H1 (cell line): ENCODE results near the gene RBM20. TPM values are rescaled to one million over a fixed set of nuclear protein-coding genes. Genes with fewer than 3 reads are reported as not detected.

ENCODE experiments used
- CTCF ChIA-PET: fragments of 300-600 bp; sonication (Branson Sonifier 250); formaldehyde crosslinking; loops from one replicate; lab custom pipeline; 2021; ENCODE audit not compliant: partially characterized antibody; lab: Charles Lee
- POLR2A ChIA-PET: fragments of 300-600 bp; sonication (Branson Sonifier 250); formaldehyde crosslinking; loops from one replicate; lab custom pipeline; 2021; ENCODE audit warnings: inconsistent platforms; ENCODE audit not compliant: partially characterized antibody; lab: Charles Lee
- DNase-seq, 2 experiments: peaks; one replicate each; pipeline versions ENCODE4 v3.0.0 to v3.0.0-alpha.2; 2010 to 2022; ENCODE audit warnings: low spot score in 2 of 2, low read depth in 1 of 2, mixed read lengths in 1 of 2
- FAIRE-seq: peaks from 2 replicates; lab custom pipeline; 2011; peaks lifted over from hg19 to GRCh38; lab: Jason Lieb, UNC
- H2AFZ ChIP-seq: 2 replicates; pipeline ENCODE4 v1.8.1; 2012; ENCODE audit warnings: low read length, inconsistent platforms
- H2AK5ac ChIP-seq: 2 replicates; pipeline ENCODE4 v1.6.1; 2013; ENCODE audit warnings: low read depth, low read length
- H2BK120ac ChIP-seq: replicated peaks from 2 replicates; pipeline ENCODE3; 2013; ENCODE audit warnings: low read depth, low read length, inconsistent platforms
- H2BK12ac ChIP-seq: 2 replicates; pipeline ENCODE4 v1.6.1; 2013; ENCODE audit warnings: low read depth, low read length
- H2BK15ac ChIP-seq: 2 replicates; pipeline ENCODE4 v1.6.1; 2013; ENCODE audit warnings: low read length
- H2BK20ac ChIP-seq: 2 replicates; pipeline ENCODE4 v1.6.1; 2013; ENCODE audit warnings: low read length
- H2BK5ac ChIP-seq: 2 replicates; pipeline ENCODE4 v1.6.1; 2013; ENCODE audit warnings: low read depth, low read length
- H3K14ac ChIP-seq: 2 replicates; pipeline ENCODE4 v1.6.1; 2013; ENCODE audit warnings: inconsistent platforms; ENCODE audit not compliant: insufficient read length
- H3K18ac ChIP-seq: 2 replicates; pipeline ENCODE4 v1.6.1; 2013; ENCODE audit warnings: low read length; ENCODE audit errors: extremely low read depth
- H3K23ac ChIP-seq: 2 replicates; pipeline ENCODE4 v1.6.1; 2013; ENCODE audit warnings: inconsistent platforms; ENCODE audit not compliant: insufficient read length
- H3K23me2 ChIP-seq: 2 replicates; pipeline ENCODE4 v1.6.1; 2013; ENCODE audit warnings: low read depth, low read length
- H3K27ac ChIP-seq: 2 replicates; pipeline ENCODE4 v1.6.1; 2011; ENCODE audit warnings: low read depth, low read length, inconsistent platforms
- H3K27me3 ChIP-seq, 4 experiments: replicated peaks in 1 of 4; 1 replicate in 1 of 4; 2 replicates in 3 of 4; pipeline versions ENCODE4 v1.6.1 to v1.8.1; 2011 to 2013; ENCODE audit warnings: low read length in 3 of 4, mild to moderate bottlenecking in 3 of 4, inconsistent platforms in 2 of 4, mixed read lengths in 2 of 4, moderate library complexity in 1 of 4; ENCODE audit not compliant: control insufficient read depth in 3 of 4, insufficient read depth in 3 of 4; ENCODE audit errors: extremely low read depth in 1 of 4
- H3K36me3 ChIP-seq, 4 experiments: 2 replicates each; pipeline versions ENCODE4 v1.6.1 to v1.8.1; 2011 to 2013; ENCODE audit warnings: mild to moderate bottlenecking in 4 of 4, low read length in 3 of 4, moderate library complexity in 2 of 4, control low read depth in 1 of 4, inconsistent platforms in 1 of 4; ENCODE audit not compliant: insufficient read depth in 4 of 4, control insufficient read depth in 2 of 4
- H3K4ac ChIP-seq: replicated peaks from 2 replicates; pipeline ENCODE3; 2013; ENCODE audit warnings: low read length, low read depth, mixed read lengths, inconsistent platforms; ENCODE audit not compliant: insufficient read length
- H3K4me1 ChIP-seq, 4 experiments: replicated peaks in 1 of 4; 1 replicate in 1 of 4; 2 replicates in 3 of 4; pipeline versions ENCODE4 v1.6.1 to v1.8.1; 2011 to 2013; ENCODE audit warnings: low read length in 3 of 4, inconsistent platforms in 2 of 4, mixed read lengths in 1 of 4; ENCODE audit not compliant: insufficient read depth in 4 of 4, control insufficient read depth in 3 of 4
- H3K4me2 ChIP-seq, 2 experiments: 2 replicates each; pipeline versions ENCODE4 v1.6.1 to v1.8.1; 2011 to 2013; ENCODE audit warnings: low read depth in 2 of 2, low read length in 2 of 2, control low read depth in 1 of 2, inconsistent platforms in 1 of 2, mild to moderate bottlenecking in 1 of 2; ENCODE audit not compliant: insufficient read depth in 1 of 2
- H3K4me3 ChIP-seq, 4 experiments: fragments of 200-600, 300-600 bp in 1 of 4; sonication (generic), shearing (Covaris generic), sonication (Bioruptor Twin) in 1 of 4; 2 replicates each; pipeline versions ENCODE4 v1.5.1 to v1.8.1; 2011 to 2016; ENCODE audit warnings: low read length in 4 of 4, low read depth in 3 of 4, control low read depth in 2 of 4, inconsistent platforms in 2 of 4, mild to moderate bottlenecking in 2 of 4, mixed read lengths in 1 of 4, moderate library complexity in 1 of 4; ENCODE audit not compliant: insufficient read depth in 2 of 4; ENCODE audit errors: extremely low read depth in 1 of 4
- H3K56ac ChIP-seq: replicated peaks from 2 replicates; pipeline ENCODE3; 2013; ENCODE audit warnings: low read depth, mild to moderate bottlenecking, mixed read lengths, low read length, inconsistent platforms; ENCODE audit not compliant: insufficient read length
- H3K79me1 ChIP-seq: 2 replicates; pipeline ENCODE4 v1.6.1; 2013; ENCODE audit warnings: low read depth, low read length, control low read depth
- H3K79me2 ChIP-seq, 2 experiments: 2 replicates each; pipeline versions ENCODE4 v1.6.1 to v1.8.1; 2012 to 2013; ENCODE audit warnings: low read length in 2 of 2, mild to moderate bottlenecking in 2 of 2, inconsistent platforms in 1 of 2; ENCODE audit not compliant: insufficient read depth in 2 of 2, control insufficient read depth in 1 of 2
- H3K9ac ChIP-seq, 4 experiments: replicated peaks in 1 of 4; 1 replicate in 1 of 4; 2 replicates in 3 of 4; pipeline versions ENCODE4 v1.6.1 to v1.8.1; 2011 to 2013; ENCODE audit warnings: low read depth in 3 of 4, low read length in 3 of 4, control low read depth in 2 of 4, mild to moderate bottlenecking in 2 of 4, moderate library complexity in 2 of 4, inconsistent platforms in 1 of 4; ENCODE audit errors: extremely low read depth in 1 of 4
- H3K9me3 ChIP-seq, 2 experiments: 2 replicates each; pipeline versions ENCODE4 v1.6.1 to v1.8.1; 2012 to 2013; ENCODE audit warnings: mild to moderate bottlenecking in 2 of 2, moderate library complexity in 2 of 2, control low read depth in 1 of 2, inconsistent platforms in 1 of 2, low read depth in 1 of 2, low read length in 1 of 2, mixed read lengths in 1 of 2; ENCODE audit not compliant: insufficient read depth in 2 of 2
- H4K20me1 ChIP-seq, 2 experiments: replicated peaks in 1 of 2; 2 replicates each; pipeline versions ENCODE3 to v1.8.1; 2011 to 2013; ENCODE audit warnings: inconsistent platforms in 2 of 2, low read length in 2 of 2, mild to moderate bottlenecking in 1 of 2; ENCODE audit not compliant: insufficient read depth in 2 of 2, control insufficient read depth in 1 of 2
- H4K5ac ChIP-seq: 2 replicates; pipeline ENCODE4 v1.6.1; 2013; ENCODE audit warnings: low read length, low read depth, mixed read lengths, inconsistent platforms; ENCODE audit not compliant: insufficient read length
- H4K8ac ChIP-seq: 2 replicates; pipeline ENCODE4 v1.8.0; 2013; ENCODE audit warnings: mild to moderate bottlenecking, moderate library complexity, low read length, inconsistent platforms; ENCODE audit not compliant: insufficient read depth; ENCODE audit errors: extremely low read depth
- H4K91ac ChIP-seq: replicated peaks from 2 replicates; pipeline ENCODE3; 2013; ENCODE audit warnings: low read length, mixed read lengths, inconsistent platforms; ENCODE audit not compliant: insufficient read length
- CHD1 ChIP-seq: IDR thresholded peaks from 2 replicates; pipeline ENCODE4 v1.6.1; 2012; ENCODE audit warnings: low read depth, low read length, improper control_type of control experiment
- CHD2 ChIP-seq: IDR thresholded peaks from 2 replicates; pipeline ENCODE4 v1.6.1; 2012; ENCODE audit warnings: low read length, improper control_type of control experiment
- CREB1 ChIP-seq: IDR thresholded peaks from 2 replicates; pipeline ENCODE4 v1.6.1; 2012; ENCODE audit warnings: inconsistent platforms
- EP300 ChIP-seq, 2 experiments: IDR thresholded peaks; 1 replicate in 1 of 2; 2 replicates in 1 of 2; pipeline ENCODE4 v1.6.1; 2011 to 2012; ENCODE audit warnings: low read depth in 2 of 2, low read length in 2 of 2, mild to moderate bottlenecking in 2 of 2, borderline replicate concordance in 1 of 2, inconsistent platforms in 1 of 2, moderate library complexity in 1 of 2
- HDAC6 ChIP-seq: IDR thresholded peaks from one replicate; pipeline ENCODE4 v1.7.1; 2012; ENCODE audit warnings: low read depth, mild to moderate bottlenecking, inconsistent platforms, low read length, moderate library complexity
- JUN ChIP-seq: IDR thresholded peaks from 2 replicates; pipeline ENCODE4 v1.6.1; 2011; ENCODE audit warnings: low read depth, mild to moderate bottlenecking, improper control_type of control experiment, low read length
- KDM1A ChIP-seq: fragments of 200-600, 300-600 bp; sonication (generic); IDR thresholded peaks from 2 replicates; pipeline ENCODE4 v1.7.1; 2016; ENCODE audit warnings: mild to moderate bottlenecking, low read length, borderline replicate concordance
- KDM4A ChIP-seq: IDR thresholded peaks from one replicate; pipeline ENCODE4 v1.7.1; 2012; ENCODE audit warnings: low read depth, mild to moderate bottlenecking, moderate library complexity, low read length, inconsistent platforms; ENCODE audit not compliant: severe bottlenecking
- RNF2 ChIP-seq: fragments of 200-900, 300-1000 bp; sonication (generic); IDR thresholded peaks from 2 replicates; pipeline ENCODE4 v1.7.1; 2016; ENCODE audit warnings: borderline replicate concordance, low read depth, mild to moderate bottlenecking, antibody characterized with exemption, low read length; ENCODE audit not compliant: poor library complexity, severe bottlenecking; ENCODE audit errors: missing control alignments
- SIRT6 ChIP-seq: IDR thresholded peaks from one replicate; pipeline ENCODE4 v1.7.1; 2012; ENCODE audit warnings: low read length, inconsistent platforms
- TAF7 ChIP-seq: optimal IDR thresholded peaks from 2 replicates; pipeline ENCODE3; 2011; ENCODE audit warnings: low read depth, mild to moderate bottlenecking, inconsistent platforms, low read length, moderate library complexity, borderline replicate concordance
- TBP ChIP-seq: IDR thresholded peaks from 2 replicates; pipeline ENCODE4 v1.6.1; 2011; ENCODE audit warnings: low read depth, low read length, improper control_type of control experiment
- YY1 ChIP-seq: IDR thresholded peaks from 2 replicates; pipeline ENCODE4 v1.6.1; 2011; ENCODE audit warnings: low read depth, mild to moderate bottlenecking, low read length
- WGBS, 2 experiments: shearing (Covaris generic) in 1 of 2; methylation state at CpG; one replicate each; pipeline versions ENCODE4 v1.1.6 to v1.1.7; 2013 to 2015; ENCODE audit warnings: low lambda C conversion rate in 2 of 2, mixed read lengths in 2 of 2, inconsistent platforms in 1 of 2, low coverage in 1 of 2, missing lambda C conversion rate in 1 of 2; ENCODE audit not compliant: insufficient replicate concordance in 2 of 2, insufficient coverage in 1 of 2, insufficient read length in 1 of 2; ENCODE audit errors: extremely low coverage in 1 of 2, missing lambda C conversion rate in 1 of 2; 5-methylcytosine and 5-hydroxymethylcytosine counted together
- polyA plus RNA-seq, 7 experiments: library from polyadenylated mRNA; depleted of rRNA in 3 of 7; stranded (reverse) in 5 of 7; unstranded in 2 of 7; fragments of >200 nt in 5 of 7; fragments of 200-250 nt in 2 of 7; gene quantifications; 1 replicate in 5 of 7; 2 replicates in 1 of 7; 4 replicates in 1 of 7; pipeline versions ENCODE4 v1.2.1 to v1.2.3, GENCODE V29; 2011 to 2013; ENCODE audit warnings: missing spikeins in 2 of 7, mixed read lengths in 2 of 7
- total RNA-seq: library from RNA; stranded (reverse); fragmentation: NEBNext Ultra II Directional; extraction: Animal tissue kit (Norgen Biotek cat#: 25700); gene quantifications from 2 replicates; pipeline ENCODE4 v1.2.1, GENCODE V29; 2021
- TF ChIP-seq, protein P1 (sequence below): IDR thresholded peaks from 2 replicates; pipeline ENCODE4 v1.6.1; 2011; ENCODE audit warnings: low read depth, mild to moderate bottlenecking, low read length; ENCODE audit not compliant: insufficient read depth

RBM20 gene
- total and polyA plus RNA-seq, 2 of the 8 experiments (the other 6 are each of a cell fraction or from before 2014, with no cell fraction given), result 0.05 to 0.63 TPM

DNA sequence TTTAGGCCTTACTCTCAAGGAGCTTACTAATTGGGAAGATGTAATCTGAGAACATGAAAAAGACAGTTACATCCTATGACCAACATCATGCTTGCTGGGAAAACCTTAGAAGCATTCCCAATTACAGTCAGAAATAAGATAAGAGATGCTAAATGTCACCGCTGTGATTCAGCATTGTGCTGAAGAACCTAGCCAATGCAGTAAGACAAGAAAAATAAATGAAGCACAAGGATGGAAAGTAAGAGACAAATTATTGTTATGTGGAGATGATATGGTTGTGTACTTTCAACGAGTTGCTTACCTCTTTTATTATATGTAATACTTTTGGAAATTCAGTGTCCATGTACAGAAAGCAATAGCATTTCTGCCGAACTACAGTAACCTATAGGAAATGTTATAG lies 104.8 kb downstream of the RBM20 start:
- Histone ChIP-seq H2BK20ac (no peak overlapping the region), H3K9ac (no peak overlapping the region), H3K14ac (no peak overlapping the region), H3K23ac (no peak overlapping the region), H3K56ac (no peak overlapping the region), H3K4me3 (no peak overlapping the region), H3K79me1 (no peaks in the 10 kb centered on the region), H3K23me2 (no peaks in the 10 kb centered on the region), H2AFZ (no peak overlapping the region), H3K36me3 (no peaks in the 10 kb centered on the region), H3K18ac (no peak overlapping the region), H4K8ac (no peak overlapping the region), H2AK5ac (no peak overlapping the region), H2BK120ac (no peak overlapping the region), H3K27ac (no peak overlapping the region), H3K4me1 (no peaks in the 10 kb centered on the region), H4K91ac (no peak overlapping the region), H3K27me3 (no peaks in the 10 kb centered on the region), H2BK12ac (no peak overlapping the region), H4K20me1 (peaks cover 0 to 2% of the 10 kb centered on the region in 2 experiments), H3K9me3 (peaks cover 2 to 5% of the 10 kb centered on the region in 2 experiments; a peak in 3 of 4 replicates), H3K79me2 (no peaks in the 10 kb centered on the region), H4K5ac (no peak overlapping the region), H3K4ac (no peak overlapping the region), H3K4me2 (no peak overlapping the region), H2BK15ac (no peak overlapping the region), H2BK5ac (no peak overlapping the region)
- no peak for FAIRE-seq
- POLR2A ChIA-PET, result no interaction called here
- WGBS, 2 experiments, result 93% methylated on average over 3 of the region's 3 CpGs; no CpG with 5 or more reads in 1 of the 2 experiments
- no peak for DNase-seq
- CTCF ChIA-PET, result interaction anchor here (1.1 to 2.3 kb wide), 2 partner anchors 138 to 145 kb away, joined by 4 to 6 read pairs; no protein-coding TSS in a partner anchor
- TF ChIP-seq CREB1 (no peak), HDAC6 (no peak), YY1 (no peak), CHD1 (no peak), KDM1A (no peak), TAF7 (no peak), SIRT6 (no peak), CHD2 (no peak), RNF2 (no peak), EP300 (IDR thresholded peaks at IDR 0.05; ENCODE audit: borderline replicate concordance in 1 of 2, low read depth in 2 of 2, low read length in 2 of 2) (no peak), KDM4A (no peak), TBP (no peak), JUN (no peak)
- TF ChIP-seq, protein P1, sequence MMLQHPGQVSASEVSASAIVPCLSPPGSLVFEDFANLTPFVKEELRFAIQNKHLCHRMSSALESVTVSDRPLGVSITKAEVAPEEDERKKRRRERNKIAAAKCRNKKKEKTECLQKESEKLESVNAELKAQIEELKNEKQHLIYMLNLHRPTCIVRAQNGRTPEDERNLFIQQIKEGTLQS, result no peak
